Stromal cell of bone marrow (primary cell): Measurements from ENCODE around the gene ZNF786.
"Not testable (repeated sequence)": the region's sequence is repeated elsewhere in the genome, so short reads cannot be mapped to it uniquely, and the experiment has no call there.

Experiments used
- DNase-seq: peaks from one replicate; pipeline ENCODE4 v3.0.0-alpha.2; 2012; ENCODE audit warnings: low read depth

ZNF786 gene

DNA sequence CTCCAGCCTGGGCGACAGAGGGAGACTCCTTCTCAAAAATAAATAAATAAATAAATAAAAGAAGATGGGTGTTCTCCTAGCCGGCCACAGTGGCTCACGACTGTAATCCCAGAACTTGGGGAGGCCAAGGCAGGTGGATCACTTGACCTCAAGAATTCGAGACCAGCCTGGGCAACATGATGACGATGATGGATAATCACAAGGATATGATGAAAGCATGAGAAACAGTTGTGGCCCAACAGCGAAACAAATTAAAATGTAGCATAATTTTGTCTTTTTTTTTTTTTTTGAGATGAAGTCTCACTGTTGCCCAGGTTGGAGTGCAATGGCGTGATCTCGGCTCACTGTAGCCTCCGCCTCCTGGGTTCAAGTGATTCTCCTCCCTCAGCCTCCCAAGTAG lies 12.9 kb downstream of the ZNF786 start:
- DNase-seq, result no peak

DNA sequence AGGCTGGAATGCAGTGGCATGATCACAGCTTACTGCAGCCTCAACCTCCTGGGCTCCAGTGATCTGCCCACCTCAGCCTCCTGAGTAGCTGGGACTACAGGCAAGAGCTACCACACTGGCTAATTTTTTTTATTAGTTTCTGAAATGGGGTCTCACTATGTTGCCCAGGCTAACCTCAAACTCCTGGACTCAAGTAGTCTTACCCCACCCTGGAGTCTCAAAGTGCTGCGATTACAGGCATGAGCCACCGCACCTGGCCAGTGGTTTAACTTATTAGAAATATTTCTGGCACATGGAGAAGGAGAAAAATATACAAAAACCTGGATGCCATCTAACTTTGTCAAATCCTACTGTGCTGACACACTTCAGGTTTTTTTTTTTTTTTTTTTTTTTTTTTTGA lies 15.2 kb downstream of the ZNF786 start:
- DNase-seq, result no peak

DNA sequence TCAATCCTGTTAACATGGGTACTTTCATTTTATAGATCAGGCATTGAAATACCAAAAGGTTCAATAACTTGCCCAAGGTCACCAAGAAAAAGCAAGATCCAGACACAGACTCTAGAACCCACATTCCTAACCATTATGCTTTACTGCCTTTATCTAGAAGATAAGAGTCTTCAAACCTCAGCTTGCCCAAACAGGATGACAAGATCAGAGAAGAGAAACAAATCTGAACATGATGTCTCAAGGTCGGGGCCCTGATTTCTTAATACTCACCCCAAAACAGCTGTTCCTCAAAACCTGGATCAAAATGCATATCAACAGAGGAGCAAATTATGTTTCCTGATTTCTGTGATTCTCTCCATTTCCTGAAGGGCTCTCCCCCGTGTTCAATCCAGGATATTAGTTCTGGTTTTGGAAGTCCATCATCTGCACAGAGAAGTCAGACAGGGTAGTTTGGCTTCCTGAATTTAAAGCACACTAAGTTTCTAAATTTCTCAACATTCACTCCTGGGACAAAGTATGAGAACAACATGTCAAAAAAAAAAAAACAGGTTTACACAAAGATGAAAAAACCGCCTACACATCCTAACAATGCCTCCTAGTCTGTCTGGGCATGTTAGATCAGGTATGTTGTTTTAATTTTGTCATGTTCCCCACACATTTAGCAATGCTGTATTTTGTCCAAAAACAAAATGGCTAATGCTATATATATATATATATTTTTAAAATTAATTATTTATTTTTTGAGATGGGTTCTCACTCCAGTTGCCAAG lies 16.2 kb downstream of the ZNF786 start:
- DNase-seq, result no peak

DNA sequence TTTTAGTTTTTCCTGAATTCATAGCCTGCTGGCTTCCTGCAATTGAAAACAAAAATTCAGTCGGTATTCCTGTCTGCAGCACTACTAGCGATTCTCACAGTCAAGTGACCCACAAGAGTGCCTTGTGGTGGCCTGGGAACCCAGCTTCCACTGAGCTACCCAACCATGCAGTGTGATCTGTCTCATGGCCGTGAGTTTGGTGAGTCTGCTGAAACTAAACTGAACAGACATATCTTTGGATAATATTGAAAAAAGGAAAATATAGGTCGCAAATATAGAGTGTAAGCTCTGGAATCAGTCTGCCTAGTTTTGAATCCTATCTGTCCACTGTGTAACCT lies 18.1 kb downstream of the ZNF786 start:
- no peak for DNase-seq

DNA sequence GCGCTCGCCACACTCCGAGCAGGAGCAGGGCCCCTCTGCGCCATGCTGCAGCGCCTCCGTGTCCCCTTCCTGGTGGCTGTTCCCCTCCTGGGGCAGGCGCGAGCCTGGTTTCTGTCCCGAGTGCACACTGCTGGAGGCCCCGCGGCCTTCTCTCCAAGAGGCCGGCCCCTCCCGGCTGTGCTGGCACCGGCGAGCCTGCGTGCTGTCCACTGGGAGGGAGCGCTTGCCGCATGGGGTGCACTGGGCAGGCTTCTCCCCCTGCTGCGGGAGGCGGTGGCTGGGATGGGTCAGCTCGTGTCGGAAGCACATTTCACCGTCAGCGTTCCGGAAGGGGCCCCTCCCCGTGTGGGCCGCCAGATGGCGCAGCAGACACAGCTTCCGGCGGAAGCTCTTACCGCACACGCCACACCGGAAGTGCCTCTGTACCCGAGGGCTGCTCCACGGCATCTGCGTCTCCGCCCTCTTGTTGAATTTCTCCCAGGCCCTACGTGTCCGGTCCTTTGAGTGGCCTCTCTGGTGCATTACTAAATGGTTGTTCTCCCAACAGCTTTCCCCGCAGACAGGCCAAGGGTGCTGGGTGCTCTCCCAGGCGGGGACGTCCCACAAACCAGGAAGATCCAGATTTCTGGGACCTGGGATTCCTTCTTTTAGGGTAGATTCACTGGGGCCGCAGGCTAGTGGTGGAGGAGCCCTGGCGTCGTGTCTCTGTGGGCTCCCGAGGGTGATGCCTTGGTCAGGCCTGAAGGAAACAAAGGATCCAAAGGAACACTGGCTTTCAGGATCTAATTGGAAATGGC lies 18.7 kb downstream of the ZNF786 start:
- no peak for DNase-seq

DNA sequence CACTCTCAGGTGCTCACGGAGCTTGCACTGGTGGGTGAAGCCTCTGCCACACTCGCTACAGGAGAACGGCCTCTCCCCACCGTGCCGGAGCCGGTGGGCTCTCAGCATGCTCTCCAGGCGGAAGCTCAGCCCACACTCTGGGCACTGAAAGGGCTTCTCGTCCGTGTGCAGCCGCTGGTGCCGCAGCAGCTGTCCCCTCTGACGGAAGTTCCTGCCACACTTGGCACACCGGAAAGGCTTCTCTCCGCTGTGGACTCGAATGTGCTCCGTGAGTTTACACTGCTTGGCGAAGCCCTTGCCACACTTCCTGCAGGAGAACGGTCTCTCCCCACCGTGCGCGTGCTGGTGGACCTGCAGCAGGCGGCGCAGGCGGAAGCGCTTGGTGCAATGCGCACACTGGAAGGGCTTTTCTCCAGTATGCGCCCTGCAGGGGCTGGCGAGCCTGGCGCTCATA lies 19.3 kb downstream of the ZNF786 start:
- DNase-seq, result no peak

DNA sequence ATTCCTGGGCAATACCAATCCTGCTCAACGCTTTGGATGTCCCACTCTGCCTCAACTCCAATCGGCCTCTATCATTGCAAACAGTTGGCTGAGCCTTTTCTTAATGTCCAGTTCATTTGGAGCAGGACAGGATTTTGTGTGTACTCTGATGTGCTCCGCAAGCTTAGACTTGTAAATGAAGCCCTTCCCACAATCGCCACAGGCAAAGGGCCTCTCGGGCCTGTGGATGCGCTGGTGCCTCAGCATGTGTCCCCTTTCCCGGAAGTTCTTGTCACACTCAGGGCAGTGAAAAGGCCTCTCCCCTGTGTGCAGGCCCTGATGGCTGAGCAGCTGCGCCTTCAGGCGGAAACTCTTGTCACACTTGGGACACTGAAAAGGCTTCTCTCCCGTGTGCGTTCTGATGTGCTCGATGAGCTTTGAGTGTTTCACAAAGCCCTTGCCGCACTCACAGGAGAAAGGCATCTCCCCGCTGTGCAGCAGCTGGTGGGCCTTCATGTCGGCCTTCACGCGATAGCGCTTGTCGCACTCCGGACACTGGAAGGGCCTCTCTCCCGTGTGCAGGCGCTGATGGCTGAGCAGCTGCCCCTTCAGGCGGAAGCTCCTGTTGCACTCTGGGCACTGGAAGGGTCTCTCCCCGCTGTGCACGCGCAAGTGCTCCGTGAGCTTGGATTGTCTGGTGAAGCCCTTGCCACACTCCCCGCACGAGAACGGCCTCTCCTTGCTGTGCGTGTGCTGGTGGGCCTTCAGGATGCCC lies 20.0 kb downstream of the ZNF786 start:
- no peak for DNase-seq

DNA sequence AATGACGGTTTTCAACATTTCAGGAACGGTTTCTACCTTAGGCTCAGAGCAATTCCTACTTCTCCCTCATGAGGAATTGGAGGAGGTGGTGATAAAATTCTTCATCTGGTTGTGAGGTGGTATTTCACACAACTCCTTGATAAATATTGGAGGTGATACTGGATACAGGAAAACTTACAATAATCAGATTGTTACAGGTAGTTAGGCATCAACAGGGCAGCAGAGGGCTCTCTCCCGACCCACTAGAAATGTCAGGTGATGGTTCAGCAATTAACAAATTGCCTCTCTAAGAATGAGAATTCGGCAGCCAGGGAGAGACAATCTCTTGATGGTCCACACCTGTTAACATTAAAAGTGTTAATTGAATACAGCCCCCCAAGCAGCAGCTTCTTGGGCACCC lies 22.6 kb downstream of the ZNF786 start:
- no peak for DNase-seq

DNA sequence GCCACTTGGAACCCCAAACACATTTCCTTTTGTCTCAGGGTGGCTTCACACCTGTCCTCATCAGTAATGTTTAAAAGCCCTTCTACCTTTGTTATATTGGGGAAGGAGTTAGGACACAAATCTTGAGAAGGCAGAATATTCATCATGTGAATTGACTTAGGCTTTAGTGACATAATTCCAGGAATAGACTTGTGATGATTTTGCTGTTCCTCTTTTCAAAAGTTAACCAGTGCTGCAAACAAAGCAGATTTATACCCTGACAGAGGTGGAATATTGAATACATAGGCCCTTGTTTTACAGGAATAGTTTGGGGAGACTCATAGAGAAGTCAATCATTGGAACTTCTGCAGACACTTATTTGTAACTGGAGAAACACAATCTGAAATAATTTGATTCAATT lies 27.0 kb downstream of the ZNF786 start:
- no peak for DNase-seq

DNA sequence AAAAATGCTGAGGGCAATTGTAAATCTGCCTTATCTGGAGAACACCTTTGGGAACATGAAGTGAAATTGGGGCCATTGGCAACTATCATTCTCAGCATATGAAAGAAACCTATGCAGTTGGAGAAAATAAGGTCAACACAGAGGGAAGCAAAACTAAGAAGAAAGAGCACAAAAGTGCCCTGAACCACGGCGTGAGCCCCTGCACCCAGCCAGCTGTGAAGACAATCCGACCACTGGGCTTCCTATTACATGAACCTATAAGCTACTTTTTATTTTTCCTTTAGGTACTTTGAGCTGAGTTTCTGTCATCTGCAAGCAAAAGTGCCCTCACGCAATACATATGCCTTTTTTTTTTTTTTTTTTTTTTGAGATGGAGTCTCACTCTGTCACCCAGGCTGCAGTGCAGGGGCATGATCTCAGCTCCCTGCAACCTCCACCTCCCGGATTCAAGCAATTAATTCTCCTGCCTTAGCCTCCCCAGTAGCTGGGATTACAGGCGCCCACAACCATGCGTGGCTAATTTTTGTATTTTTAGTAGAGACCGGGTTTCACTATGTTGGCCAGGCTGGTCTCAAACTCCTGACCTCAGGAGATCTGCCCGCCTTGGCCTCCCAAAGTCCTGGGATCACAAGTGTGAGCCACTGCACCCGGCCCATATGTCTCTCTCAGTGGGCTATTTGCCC lies 28.2 kb downstream of the ZNF786 start:
- not testable (repeated sequence) for DNase-seq

DNA sequence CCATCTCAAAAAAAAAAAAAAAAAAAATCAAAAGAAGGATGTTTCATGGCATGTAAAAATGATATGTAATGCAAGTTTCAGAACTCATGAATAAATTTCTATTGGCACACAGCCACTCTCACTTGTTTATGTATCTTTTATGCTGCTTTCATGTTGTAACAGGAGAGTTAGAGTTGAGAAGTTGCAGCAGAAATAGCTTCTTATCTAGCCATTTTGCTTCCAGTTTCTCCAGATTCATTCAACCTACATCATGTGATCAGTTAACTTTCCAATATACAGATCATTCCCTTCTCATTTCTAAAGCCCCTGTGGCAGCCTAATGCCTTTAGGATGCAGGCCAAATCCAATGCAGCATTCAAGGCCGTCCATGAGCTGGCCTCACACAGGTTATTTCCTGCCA lies 30.4 kb downstream of the ZNF786 start:
- no peak for DNase-seq

DNA sequence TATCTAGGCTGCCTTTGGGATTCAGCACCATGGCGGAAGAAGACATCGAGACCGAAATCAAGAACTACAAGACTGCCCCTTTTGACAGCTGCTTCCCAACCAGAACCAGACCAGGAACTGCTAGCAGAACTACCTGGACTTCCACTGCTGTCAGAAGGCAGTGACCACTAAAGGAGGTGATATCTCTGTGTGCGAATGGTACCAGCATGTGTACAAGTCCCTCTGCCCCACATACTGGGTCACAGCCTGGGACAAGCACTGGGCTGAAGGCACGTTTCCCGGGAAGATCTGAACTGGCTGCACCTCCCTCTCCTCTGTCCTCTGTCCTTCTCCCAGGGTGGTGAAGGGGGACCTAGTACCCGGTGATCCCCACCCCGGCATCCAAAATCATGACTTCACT lies 36.6 kb downstream of the ZNF786 start:
- no peak for DNase-seq

DNA sequence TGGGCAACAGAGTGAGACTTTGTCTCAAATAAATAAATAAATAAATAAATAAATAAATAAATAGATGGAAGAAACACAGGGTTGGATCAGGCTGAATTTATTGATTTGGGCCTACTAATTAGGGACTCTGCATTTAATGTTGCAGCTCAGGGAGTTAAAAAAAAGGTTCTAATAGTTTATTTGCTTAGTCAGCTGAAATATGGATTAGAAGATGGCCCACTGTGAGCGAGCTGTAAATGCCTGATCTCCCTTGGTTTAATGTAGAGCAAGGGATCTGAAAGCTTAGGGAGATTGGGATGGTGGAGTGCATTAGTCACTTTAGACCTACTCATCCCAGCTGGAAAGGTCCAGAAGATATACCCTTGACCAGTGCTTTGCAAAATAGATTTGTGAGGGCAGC lies 37.1 kb downstream of the ZNF786 start:
- no peak for DNase-seq

DNA sequence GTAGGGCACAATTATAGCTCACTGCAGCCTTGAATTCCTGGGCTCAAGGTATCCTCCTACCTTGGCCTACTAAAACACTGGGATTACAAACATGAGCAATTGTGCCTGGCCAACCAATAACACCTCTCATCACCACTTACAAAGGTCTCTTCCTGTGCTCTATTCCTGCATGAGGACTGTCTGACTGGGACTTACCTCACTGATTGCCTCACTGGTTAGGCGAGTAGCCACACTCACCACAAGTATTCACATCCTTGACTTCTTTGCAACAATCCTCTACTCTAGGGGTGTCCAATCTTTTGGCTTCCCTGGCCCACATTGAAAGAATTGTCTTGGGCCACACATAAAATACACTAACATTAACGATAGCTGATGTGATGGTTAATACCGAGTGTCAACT lies 39.6 kb downstream of the ZNF786 start:
- no peak for DNase-seq

DNA sequence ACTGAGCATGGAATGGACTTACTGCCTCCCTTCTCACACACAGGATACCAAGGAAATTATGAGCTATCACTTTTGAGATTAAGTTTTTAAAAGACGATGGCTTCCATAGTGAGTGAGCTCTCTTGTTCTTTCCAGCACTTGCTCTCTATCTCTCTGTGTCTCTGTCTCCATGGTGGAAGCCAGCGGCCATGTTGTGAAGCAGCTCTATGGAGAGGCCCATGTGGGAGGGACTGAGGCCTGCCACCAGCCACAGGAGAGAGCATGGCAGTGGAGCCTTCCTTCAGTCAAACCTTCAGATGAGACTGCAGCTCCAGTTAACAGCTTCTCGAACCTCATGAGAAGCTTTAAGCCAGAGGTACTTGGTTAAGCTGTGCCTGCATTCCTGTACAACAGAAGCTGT lies 41.7 kb downstream of the ZNF786 start:
- no peak for DNase-seq

DNA sequence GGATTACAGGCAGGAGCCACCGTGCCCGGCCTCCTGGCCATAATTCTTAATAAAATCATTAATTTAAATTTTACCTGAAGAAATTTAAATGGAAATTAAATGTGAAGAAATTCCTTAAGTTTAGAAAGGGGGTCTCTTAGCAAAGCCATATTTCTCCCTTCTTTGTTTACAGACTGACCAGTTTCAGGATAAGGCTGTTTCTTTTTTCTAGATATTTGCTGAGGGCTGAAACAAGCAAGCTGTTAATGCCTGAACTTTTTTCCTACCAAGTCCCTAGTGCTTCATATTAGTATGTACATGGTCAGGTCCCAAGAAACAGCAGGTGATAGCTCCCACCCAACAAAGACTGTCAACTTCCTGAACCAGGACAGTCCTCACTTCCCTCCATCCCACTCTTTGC lies 44.1 kb downstream of the ZNF786 start:
- DNase-seq, result no peak

DNA sequence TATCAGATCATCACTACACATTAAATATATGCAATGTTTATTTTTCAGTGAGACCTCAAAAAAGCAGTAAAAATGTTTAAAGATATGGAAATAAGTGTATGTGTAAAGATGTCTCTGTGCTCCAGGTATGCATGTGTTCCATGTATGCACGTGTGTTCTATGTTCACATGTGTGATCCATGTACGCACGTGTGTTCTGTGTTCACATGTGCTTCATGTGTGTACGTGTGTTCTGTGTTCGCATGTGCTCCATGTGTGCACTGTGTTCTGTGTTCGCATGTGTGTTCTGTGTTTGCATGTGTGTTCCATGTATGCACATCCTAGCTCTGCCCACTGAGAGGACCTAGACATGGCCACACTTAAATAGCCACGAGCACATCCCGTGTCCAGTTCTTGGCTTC lies 46.6 kb downstream of the ZNF786 start:
- no peak for DNase-seq

DNA sequence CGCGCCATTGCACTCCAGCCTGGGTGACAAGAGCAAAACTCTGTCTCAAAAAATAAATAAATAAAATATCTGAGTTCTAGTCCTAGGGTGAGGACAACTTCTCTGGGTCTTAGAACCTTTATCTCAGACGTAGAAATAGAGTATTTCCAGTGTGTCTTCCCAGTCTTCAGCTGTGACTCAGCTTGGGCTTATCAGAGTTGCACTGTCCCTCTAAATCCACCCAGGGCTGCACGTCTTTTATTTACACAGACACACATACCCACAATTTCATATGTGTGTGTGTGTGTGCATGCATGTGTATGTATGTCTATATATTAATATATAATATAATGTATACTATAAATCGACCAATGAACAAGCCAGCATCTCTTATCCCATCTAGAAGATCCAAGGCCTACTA lies 49.2 kb downstream of the ZNF786 start:
- no peak for DNase-seq

DNA sequence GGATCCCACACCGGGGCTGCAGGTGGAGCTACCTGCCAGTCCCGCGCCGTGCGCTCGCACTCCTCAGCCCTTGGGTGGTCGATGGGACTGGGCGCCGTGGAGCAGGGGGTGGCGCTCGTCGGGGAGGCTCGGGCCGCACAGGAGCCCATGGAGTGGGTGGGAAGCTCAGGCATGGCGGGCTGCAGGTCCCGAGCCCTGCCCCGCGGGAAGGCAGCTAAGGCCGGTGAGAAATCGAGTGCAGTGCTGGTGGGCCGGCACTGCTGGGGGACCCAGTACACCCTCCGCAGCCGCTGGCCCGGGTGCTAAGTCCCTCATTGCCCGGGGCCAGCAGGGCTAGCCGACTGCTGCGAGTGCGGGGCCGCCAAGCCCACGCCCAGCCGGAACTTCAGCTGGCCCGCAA lies 51.9 kb downstream of the ZNF786 start:
- DNase-seq, result not testable (repeated sequence)

DNA sequence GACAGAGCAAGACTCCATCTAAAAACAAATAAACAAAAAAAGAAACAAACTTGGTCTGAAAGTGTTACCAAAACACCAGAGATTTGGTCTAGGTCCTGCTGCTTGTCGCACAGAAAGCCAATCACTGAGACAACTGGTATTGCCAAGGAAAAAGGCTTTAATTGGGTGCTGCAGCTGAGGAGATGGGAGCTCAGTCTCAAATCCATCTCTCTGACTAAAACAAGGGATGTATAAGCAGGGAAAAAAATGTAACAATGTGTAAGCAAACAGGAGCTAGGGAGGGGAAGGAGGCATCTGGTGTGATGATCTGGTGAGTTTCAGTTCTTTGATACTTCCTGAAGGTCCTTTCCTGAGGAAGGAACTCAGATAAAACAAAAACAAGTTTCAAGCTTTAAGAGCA lies 53.8 kb downstream of the ZNF786 start:
- no peak for DNase-seq

DNA sequence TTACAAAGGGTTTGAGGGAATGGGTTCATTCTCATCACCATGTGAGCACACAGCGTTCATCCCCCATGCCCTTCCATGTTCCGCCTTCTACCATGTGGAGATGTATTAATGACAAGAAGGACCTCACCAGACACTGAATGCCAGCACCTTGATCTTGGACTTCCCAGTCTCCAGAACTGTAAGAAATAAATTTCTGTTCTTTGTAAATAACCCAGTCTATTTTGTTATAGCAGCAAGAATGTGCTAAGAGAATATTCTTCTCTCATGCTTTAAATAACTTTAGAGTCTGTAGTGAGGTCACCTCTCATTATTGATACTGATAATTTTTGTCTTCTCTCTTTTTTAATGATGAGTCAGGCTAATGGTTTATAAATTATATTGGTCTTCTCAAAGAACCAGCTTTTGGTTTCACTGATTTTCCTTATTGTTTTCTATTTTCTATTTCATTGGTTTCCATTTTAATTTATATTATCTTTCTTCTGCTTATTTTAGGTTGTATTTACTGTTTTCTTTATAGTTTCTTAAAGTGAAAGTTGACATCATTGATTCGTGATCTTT lies 59.1 kb downstream of the ZNF786 start:
- DNase-seq, result no peak

DNA sequence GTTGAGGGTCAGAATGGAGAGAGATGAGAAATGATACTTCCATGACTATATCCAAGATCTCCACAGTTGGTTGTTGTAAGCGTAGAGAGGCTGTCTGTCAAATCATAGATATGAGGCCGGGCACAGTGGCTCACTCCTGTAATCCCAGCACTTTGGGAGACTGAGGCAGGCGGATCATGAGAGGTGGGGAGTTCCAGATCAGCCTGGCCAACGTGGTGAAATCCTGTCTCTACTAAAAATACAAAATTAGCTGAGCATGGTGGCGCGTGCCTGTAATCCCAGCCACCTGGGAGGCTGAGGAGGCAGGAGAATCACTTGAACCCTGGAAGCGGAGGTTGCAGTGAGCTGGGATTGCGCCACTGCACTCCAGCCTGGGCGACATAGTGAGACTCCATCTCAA lies 60.1 kb downstream of the ZNF786 start:
- not testable (repeated sequence) for DNase-seq
